Subcutaneous adipose tissue (tissue), 4 donors: ENCODE results near the gene RMND5A. TPM values are rescaled to one million over a fixed set of nuclear protein-coding genes. Genes with fewer than 3 reads are reported as not detected.

Experiments used
- CTCF ChIP-seq: fragments of 450-650 bp; IDR thresholded peaks from one replicate; pipeline ENCODE4 v1.5.1; 2016; ENCODE audit warnings: low read depth, mild to moderate bottlenecking, control low read depth, antibody characterized with exemption, moderate library complexity
- total RNA-seq, 4 donors: library from RNA; depleted of rRNA; stranded (reverse); fragments of >200 nt; gene quantifications; one replicate each; pipeline ENCODE4 v1.1.0, GENCODE V29; 2016

The RMND5A gene
- total RNA-seq, 4 donors from 2014 or later = 44.2 to 79.4 (median 59.2) TPM

- TF ChIP-seq CTCF = no peak
These were observed 44.5 kb upstream of the RMND5A start for GRCh38 chr2:86675511-86676015.

GRCh38 chr2:86677816-86678215 is 42.3 kb upstream of the RMND5A start:
- TF ChIP-seq CTCF = no peak

DNA sequence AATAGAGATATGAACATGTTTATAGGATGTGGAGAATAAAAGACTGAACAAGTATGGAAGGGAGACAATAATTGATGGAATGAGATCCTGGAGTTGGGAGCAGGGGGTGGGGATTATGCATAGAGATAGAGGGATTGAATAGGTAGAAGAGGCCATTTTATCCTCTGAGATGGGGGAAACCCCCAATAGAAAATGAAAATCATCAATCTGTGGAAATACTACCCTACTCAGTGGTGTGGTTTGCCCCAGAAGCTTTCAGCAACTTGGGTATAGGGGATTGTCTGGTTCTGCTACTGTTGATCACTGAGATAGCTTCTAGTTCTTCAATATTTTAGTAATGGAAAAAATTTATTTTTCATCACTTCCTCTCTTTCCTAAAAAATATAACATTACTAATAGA is 41.1 kb upstream of the RMND5A start:
- TF ChIP-seq CTCF = no peak

GRCh38 chr2:86685351-86685750 is 34.7 kb upstream of the RMND5A start:
- no peak for TF ChIP-seq CTCF

DNA sequence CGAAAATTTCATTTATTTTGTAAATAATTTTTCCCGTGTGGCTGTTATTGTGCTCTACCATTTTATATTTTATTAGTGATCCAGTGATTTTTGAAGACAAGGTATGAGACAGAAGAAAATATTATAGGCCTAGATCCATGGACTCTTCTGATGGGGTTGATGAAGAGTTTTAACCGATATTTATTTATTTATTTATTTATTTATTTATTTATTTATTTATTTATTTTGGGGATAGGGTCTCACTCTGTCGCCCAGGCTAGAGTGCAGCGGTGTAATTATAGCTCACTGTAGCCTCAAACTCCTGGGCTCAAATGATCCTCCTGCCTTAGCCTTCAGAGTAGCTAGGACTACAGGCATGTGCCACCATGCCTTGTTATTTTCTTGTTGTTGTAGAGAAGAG is 33.6 kb upstream of the RMND5A start:
- no peak for TF ChIP-seq CTCF

DNA sequence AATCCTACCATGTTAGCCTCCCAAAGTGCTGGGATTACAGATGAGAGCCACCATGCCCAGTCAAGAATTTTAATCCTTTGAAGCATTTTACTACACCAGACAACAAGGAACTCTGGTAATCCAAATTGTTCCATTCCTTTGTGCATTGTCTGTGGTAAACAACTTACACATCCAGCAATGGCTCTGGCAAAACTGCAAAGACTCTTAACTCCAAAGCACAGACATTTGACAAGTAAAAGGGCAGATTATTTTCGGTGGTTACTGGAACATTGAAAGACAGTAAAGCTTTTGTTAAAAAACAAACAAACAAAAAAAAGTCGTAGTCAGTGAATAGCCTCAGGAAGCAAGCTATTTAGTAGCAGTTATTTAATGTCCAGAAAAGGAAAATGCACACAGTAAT is 33.2 kb upstream of the RMND5A start:
- TF ChIP-seq CTCF = no peak

GRCh38 chr2:86695053-86695691 is 24.9 kb upstream of the RMND5A start:
- TF ChIP-seq CTCF = no peak
